Stimulated activated CD8-positive, alpha-beta memory T cell treated with anti-CD3 and anti-CD28 coated beads, Interleukin-15, amount 100 ng/mL, for 1 hour (primary cell): ENCODE data around the gene KIRREL3.

Experiments used
- DNase-seq: peaks from one replicate; pipeline ENCODE4 v3.0.0-alpha.2; 2020; ENCODE audit warnings: low read depth

Gene KIRREL3

GRCh38 chr11:126528075-126528474 is 472.5 kb downstream of the KIRREL3 start:
- DNase-seq: no peak

GRCh38 chr11:126527651-126528050 is 472.9 kb downstream of the KIRREL3 start:
- DNase-seq: no peak

- DNase-seq: no peak
These were observed 474.1 kb downstream of the KIRREL3 start for GRCh38 chr11:126526471-126526870.

- no peak for DNase-seq
These were observed 474.9 kb downstream of the KIRREL3 start for GRCh38 chr11:126525702-126526101.

GRCh38 chr11:126525216-126525615 is 475.4 kb downstream of the KIRREL3 start:
- DNase-seq: no peak

- DNase-seq: no peak
These were observed 476.9 kb downstream of the KIRREL3 start for GRCh38 chr11:126523441-126524205.

- DNase-seq: no peak
These were observed 478.0 kb downstream of the KIRREL3 start for GRCh38 chr11:126522606-126523005.

- DNase-seq: no peak
These were observed 478.4 kb downstream of the KIRREL3 start for GRCh38 chr11:126522152-126522551.

- DNase-seq: no peak
These were observed 479.4 kb downstream of the KIRREL3 start for GRCh38 chr11:126521196-126521595.

- DNase-seq: no peak
These were observed 480.5 kb downstream of the KIRREL3 start for GRCh38 chr11:126519764-126520734.

- DNase-seq: no peak
These were observed 481.4 kb downstream of the KIRREL3 start for GRCh38 chr11:126518972-126519690.

GRCh38 chr11:126518071-126518971 is 482.2 kb downstream of the KIRREL3 start:
- DNase-seq: no peak

- no peak for DNase-seq
These were observed 485.1 kb downstream of the KIRREL3 start for GRCh38 chr11:126515501-126515900.

GRCh38 chr11:126514061-126514693 is 486.4 kb downstream of the KIRREL3 start:
- no peak for DNase-seq

GRCh38 chr11:126512741-126513715 is 487.5 kb downstream of the KIRREL3 start:
- no peak for DNase-seq

GRCh38 chr11:126512251-126512650 is 488.3 kb downstream of the KIRREL3 start:
- no peak for DNase-seq

GRCh38 chr11:126511475-126512115 is 489.0 kb downstream of the KIRREL3 start:
- no peak for DNase-seq

GRCh38 chr11:126510621-126511370 is 489.8 kb downstream of the KIRREL3 start:
- no peak for DNase-seq
